RWPE2 (cell line): ENCODE data around the gene EPG5.
"Not testable (repeated sequence)": the region's sequence is repeated elsewhere in the genome, so short reads cannot be mapped to it uniquely, and the experiment has no call there.

Experiments used
- ATAC-seq: fragments of 200-7000 bp; cut with Tn5 transposase; 3 replicates; pipeline ENCODE4 v1.9.1; 2021; ENCODE audit warnings: low read depth
- DNase-seq: peaks from one replicate; pipeline ENCODE4 v3.0.0-alpha.2; 2020; ENCODE audit warnings: low spot score
- H3K27ac ChIP-seq: fragments of 450-650 bp; 2 replicates; pipeline ENCODE4 v1.5.1; 2017; ENCODE audit warnings: mild to moderate bottlenecking; ENCODE audit not compliant: poor library complexity, severe bottlenecking
- H3K27me3 ChIP-seq: fragments of 250-450 bp; sonication (Bioruptor Pico); 2 replicates; pipeline ENCODE4 v1.5.1; 2021; ENCODE audit warnings: mild to moderate bottlenecking, moderate library complexity; ENCODE audit not compliant: insufficient read depth, poor library complexity, severe bottlenecking
- H3K36me3 ChIP-seq: fragments of 250-450 bp; sonication (Bioruptor Pico); 2 replicates; pipeline ENCODE4 v1.5.1; 2020; ENCODE audit warnings: low read depth, mild to moderate bottlenecking, moderate library complexity
- H3K4me1 ChIP-seq: fragments of 250-450 bp; sonication (Bioruptor Pico); 2 replicates; pipeline ENCODE4 v1.5.1; 2021; ENCODE audit warnings: mild to moderate bottlenecking, moderate library complexity; ENCODE audit not compliant: insufficient read depth, poor library complexity, severe bottlenecking
- H3K4me3 ChIP-seq: fragments of 250-450 bp; sonication (Bioruptor Pico); 2 replicates; pipeline ENCODE4 v1.5.1; 2021; ENCODE audit warnings: mild to moderate bottlenecking, moderate library complexity; ENCODE audit not compliant: severe bottlenecking
- H3K9me3 ChIP-seq: fragments of 250-450 bp; sonication (Bioruptor Pico); 2 replicates; pipeline ENCODE4 v1.5.1; 2021; ENCODE audit warnings: mild to moderate bottlenecking, moderate library complexity; ENCODE audit not compliant: severe bottlenecking
- TF ChIP-seq, protein P1 (sequence below): fragments of 450-650 bp; IDR thresholded peaks from one replicate; pipeline ENCODE4 v1.5.1; 2017; ENCODE audit warnings: mild to moderate bottlenecking, moderate library complexity; ENCODE audit not compliant: poor library complexity, severe bottlenecking

EPG5 gene

DNA sequence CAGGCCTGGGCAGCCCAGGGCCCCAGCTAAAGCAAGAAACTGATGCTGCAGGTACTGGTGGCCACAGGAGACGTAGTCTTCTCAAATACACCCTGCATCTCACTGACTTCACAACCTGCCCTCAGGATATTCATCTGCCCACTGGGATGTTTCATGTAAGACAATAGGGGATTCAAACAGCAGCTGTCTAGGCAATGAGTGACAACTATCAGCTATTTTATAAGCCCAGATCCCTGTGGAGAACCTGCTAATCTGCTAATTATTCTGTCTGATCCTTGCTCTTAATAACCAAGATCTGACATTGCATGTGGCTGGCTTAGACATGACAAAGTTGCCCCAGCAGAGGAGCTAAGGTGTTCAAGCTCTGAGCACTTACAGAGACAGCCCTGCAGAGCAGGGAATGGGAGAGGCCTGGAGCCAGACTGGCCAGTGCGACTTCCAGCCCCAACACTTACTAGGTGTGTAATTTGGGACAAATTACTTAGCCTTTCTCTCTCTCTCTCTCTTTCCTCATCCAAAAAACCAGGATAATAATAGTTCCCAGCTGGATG, 113.0 kb downstream of the EPG5 start:
- no peaks in the 10 kb centered on the region for H3K9me3 ChIP-seq
- no peaks in the 10 kb centered on the region for H3K4me1 ChIP-seq
- H3K36me3 ChIP-seq: peaks cover 66% of the 10 kb centered on the region
- H3K27me3 ChIP-seq: no peaks in the 10 kb centered on the region
- ATAC-seq: no peak
- no peak for DNase-seq
- H3K27ac ChIP-seq: no peak overlapping the region
- no peak overlapping the region for H3K4me3 ChIP-seq
- TF ChIP-seq, protein P1, sequence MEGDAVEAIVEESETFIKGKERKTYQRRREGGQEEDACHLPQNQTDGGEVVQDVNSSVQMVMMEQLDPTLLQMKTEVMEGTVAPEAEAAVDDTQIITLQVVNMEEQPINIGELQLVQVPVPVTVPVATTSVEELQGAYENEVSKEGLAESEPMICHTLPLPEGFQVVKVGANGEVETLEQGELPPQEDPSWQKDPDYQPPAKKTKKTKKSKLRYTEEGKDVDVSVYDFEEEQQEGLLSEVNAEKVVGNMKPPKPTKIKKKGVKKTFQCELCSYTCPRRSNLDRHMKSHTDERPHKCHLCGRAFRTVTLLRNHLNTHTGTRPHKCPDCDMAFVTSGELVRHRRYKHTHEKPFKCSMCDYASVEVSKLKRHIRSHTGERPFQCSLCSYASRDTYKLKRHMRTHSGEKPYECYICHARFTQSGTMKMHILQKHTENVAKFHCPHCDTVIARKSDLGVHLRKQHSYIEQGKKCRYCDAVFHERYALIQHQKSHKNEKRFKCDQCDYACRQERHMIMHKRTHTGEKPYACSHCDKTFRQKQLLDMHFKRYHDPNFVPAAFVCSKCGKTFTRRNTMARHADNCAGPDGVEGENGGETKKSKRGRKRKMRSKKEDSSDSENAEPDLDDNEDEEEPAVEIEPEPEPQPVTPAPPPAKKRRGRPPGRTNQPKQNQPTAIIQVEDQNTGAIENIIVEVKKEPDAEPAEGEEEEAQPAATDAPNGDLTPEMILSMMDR: no peak

DNA sequence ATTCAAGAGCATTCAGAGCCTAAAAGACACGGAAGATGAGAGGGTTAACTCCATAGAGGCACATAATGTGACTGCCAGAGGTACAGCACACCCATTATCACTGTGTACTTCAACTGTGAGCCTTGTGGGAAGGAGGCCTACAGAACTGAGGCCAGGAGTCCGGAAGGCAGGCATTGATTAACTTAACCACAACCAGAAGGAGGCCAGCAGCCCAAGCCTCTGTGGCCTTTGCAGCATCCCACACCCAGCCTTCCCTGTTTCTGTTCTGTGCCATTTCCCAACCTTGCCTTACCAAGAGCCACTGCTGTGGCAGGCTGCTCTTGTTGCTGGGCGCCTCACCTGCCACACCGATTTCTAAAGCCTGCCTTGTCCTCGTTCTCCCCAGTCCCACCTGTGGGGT, 114.5 kb downstream of the EPG5 start:
- H3K27me3 ChIP-seq: no peaks in the 10 kb centered on the region
- TF ChIP-seq, protein P1: no peak
- no peak overlapping the region for H3K27ac ChIP-seq
- no peak overlapping the region for H3K4me3 ChIP-seq
- H3K36me3 ChIP-seq: peaks cover 54% of the 10 kb centered on the region
- DNase-seq: no peak
- no peak for ATAC-seq
- H3K4me1 ChIP-seq: no peaks in the 10 kb centered on the region
- H3K9me3 ChIP-seq: no peaks in the 10 kb centered on the region

DNA sequence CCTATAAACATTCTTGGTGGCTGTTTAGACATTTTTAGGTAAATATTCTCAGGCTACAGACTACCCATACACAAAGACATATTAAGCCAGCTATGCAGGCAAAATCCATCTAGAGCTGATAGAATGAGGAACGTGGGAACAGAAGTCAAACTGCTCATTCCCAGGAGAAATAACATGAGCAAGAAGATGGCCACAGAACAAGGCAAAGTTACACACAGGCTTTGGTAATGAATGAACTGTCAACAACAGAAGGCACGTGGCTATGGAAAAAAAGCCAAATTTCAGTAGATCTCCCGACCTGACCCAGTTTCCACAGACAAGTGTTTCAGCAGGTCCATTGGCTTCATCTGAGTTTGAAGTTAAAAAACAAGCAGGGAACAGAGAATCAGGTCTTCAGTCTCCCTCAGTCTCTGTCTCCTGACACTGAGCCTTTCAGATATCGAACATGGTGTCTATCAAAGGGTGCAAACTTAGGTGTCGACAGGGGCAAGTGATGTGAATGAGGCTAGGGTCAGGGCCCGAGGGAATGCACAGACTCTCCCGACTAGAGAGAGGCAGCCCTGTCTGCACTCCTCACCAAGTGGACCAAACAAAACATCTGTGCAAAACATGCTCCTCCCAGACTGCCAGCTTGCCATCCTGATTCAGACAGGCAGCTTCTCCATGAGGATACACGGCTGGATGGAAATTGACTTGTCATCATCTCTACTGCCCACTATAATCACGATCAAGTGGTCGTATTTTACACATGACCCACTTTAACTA, 115.8 kb downstream of the EPG5 start:
- peaks cover 43% of the 10 kb centered on the region for H3K36me3 ChIP-seq
- H3K9me3 ChIP-seq: no peaks in the 10 kb centered on the region
- TF ChIP-seq, protein P1: no peak

DNA sequence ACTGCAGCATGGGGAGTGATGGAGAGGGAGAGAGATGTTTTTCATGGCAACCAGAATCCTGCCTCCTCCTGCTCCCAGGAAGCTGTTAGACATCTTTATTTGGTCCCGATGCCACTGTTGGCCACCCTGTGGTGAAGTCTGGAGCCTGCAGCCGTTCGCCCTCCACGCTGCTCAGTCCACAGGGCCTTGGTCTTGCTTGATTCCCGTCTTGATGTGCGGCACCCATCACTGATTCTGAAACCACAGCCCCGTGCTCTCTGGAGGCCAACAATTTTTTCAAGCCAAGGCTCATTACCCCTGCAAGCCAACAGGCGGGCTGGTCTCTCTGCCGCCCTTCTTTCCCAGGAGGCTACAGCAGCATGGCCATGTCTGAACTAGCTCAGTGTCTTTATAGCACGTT, 117.1 kb downstream of the EPG5 start:
- Histone ChIP-seq H3K4me1 (no peaks in the 10 kb centered on the region), H3K36me3 (peaks cover 30% of the 10 kb centered on the region), H3K27me3 (no peaks in the 10 kb centered on the region), H3K4me3 (no peak overlapping the region), H3K9me3 (no peaks in the 10 kb centered on the region), H3K27ac (no peak overlapping the region)
- DNase-seq (no peak), ATAC-seq (peak; percentile 65; the same call in 2 of the 3 replicates)
- TF ChIP-seq, protein P1: peak; percentile 19

More for the DNA sequence above, 115.8 kb downstream of the EPG5 start:
- H3K4me3 ChIP-seq: no peak overlapping the region
- ATAC-seq (no peak), DNase-seq (no peak)
- H3K27me3 ChIP-seq: no peaks in the 10 kb centered on the region
- H3K27ac ChIP-seq: no peak overlapping the region
- H3K4me1 ChIP-seq: no peaks in the 10 kb centered on the region

DNA sequence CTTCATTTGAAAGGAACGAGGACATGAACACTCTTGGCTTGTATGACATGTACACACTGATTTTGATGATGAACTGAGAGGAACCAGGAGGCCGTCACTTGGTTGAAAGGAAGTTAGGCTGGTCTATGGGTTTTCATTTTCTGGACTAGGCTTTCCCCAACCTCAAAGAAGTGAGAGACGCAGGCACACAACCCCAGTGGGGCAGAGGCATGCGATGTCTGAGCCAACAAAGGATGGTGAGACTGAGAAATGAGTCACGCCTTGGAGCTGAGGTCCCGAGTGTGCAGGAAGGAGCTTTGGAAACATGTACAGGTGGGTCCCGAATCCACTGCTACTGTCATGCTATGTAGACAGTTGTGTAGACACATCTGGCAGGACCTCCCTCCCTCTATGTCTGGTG, 117.6 kb downstream of the EPG5 start:
- Histone ChIP-seq H3K4me1 (no peaks in the 10 kb centered on the region), H3K27ac (no peak overlapping the region), H3K9me3 (no peaks in the 10 kb centered on the region), H3K4me3 (no peak overlapping the region), H3K36me3 (peaks cover 27% of the 10 kb centered on the region), H3K27me3 (no peaks in the 10 kb centered on the region)
- TF ChIP-seq, protein P1: no peak
- peak; percentile 13; the same call in 1 of the 3 replicates for ATAC-seq
- no peak for DNase-seq

DNA sequence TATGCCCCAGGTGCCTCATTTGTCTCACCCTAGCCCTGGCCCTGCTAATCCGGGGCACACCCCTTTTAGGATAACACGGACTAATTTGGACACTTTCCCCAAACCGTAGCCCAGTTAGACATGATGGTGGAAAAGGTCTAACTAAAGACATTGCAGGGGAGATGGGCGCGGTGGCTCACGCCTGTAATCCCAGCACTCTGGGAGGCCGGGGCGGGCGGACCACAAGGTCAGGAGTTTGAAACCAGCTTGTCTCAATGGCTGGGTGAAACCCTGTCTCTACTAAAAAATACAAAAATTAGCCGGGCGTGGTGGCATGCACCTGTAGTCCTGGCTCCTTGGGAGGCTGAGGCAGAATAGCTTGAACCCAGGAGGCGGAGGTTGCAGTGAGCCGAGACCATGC, 118.5 kb downstream of the EPG5 start:
- H3K27ac ChIP-seq, H3K4me3 ChIP-seq, H3K4me1 ChIP-seq, H3K9me3 ChIP-seq, ATAC-seq, H3K27me3 ChIP-seq, DNase-seq: not testable (repeated sequence)
- H3K36me3 ChIP-seq: peaks cover 20% of the 10 kb centered on the region
